HepG2 (cell line): ENCODE data around the gene CDK15. TPM values are rescaled to one million over a fixed set of nuclear protein-coding genes. Genes with fewer than 3 reads are reported as not detected.

Source experiments
- ATAC-seq: fragments of 200-7000 bp; cut with Tn5 transposase; 3 replicates; pipeline ENCODE4 v1.9.1; 2020; ENCODE audit warnings: mild to moderate bottlenecking, moderate library complexity
- BruUV-seq: library from RNA; stranded (reverse); fragments of 400-500 nt; replicated peaks from 2 replicates; lab custom pipeline; 2021; lab: Mats Ljungman, UMichigan
- CTCF ChIA-PET: fragments of 300-600 bp; formaldehyde crosslinking; extraction: SDS; loops from one replicate; lab custom pipeline; 2021; ENCODE audit warnings: low total read pairs, inconsistent platforms, low intra/inter-chr PET ratio; lab: Yijun Ruan, JAX
- POLR2A ChIA-PET: fragments of 350-600 bp; sonication (Branson Sonifier 250); formaldehyde crosslinking; loops from one replicate; lab custom pipeline; 2020; ENCODE audit warnings: antibody characterized with exemption, inconsistent platforms; lab: Yijun Ruan, JAX
- DNase-seq: peaks from one replicate; pipeline ENCODE4 v3.0.0-alpha.2; 2015; ENCODE audit warnings: low spot score
- FAIRE-seq: peaks from 3 replicates; lab custom pipeline; 2011; peaks lifted over from hg19 to GRCh38; lab: Jason Lieb, UNC
- H2AFZ ChIP-seq: one replicate; pipeline ENCODE4 v1.6.1; 2011; ENCODE audit warnings: low read length, inconsistent platforms
- H3K27ac ChIP-seq: fragments of 300-600 bp; 3 replicates; pipeline ENCODE4 v1.8.0; 2011; ENCODE audit warnings: mixed run types, mild to moderate bottlenecking, mixed read lengths, low read length, inconsistent platforms; ENCODE audit not compliant: insufficient read depth; ENCODE audit errors: extremely low read length
- H3K27me3 ChIP-seq, 2 experiments: fragments of 200-600 bp in 1 of 2; 2 replicates in 1 of 2; 3 replicates in 1 of 2; pipeline versions ENCODE4 v1.6.0 to v1.8.0; 2011; ENCODE audit warnings: low read length in 2 of 2, mild to moderate bottlenecking in 2 of 2, moderate library complexity in 2 of 2, inconsistent platforms in 1 of 2; ENCODE audit not compliant: insufficient read depth in 2 of 2, control insufficient read depth in 1 of 2
- H3K36me3 ChIP-seq, 2 experiments: fragments of 200-600 bp in 1 of 2; replicated peaks in 1 of 2; 2 replicates in 1 of 2; 3 replicates in 1 of 2; pipeline versions ENCODE4 v1.5.1 to v1.8.0; 2011; ENCODE audit warnings: low read length in 2 of 2, inconsistent platforms in 1 of 2; ENCODE audit not compliant: insufficient read depth in 2 of 2, control insufficient read depth in 1 of 2
- H3K4me1 ChIP-seq: 2 replicates; pipeline ENCODE4 v1.5.1; 2012; ENCODE audit warnings: low read length, inconsistent platforms; ENCODE audit not compliant: insufficient read depth
- H3K4me2 ChIP-seq: 2 replicates; pipeline ENCODE4 v1.6.0; 2011; ENCODE audit warnings: low read depth, low read length, inconsistent platforms
- H3K4me3 ChIP-seq, 3 experiments: fragments of 200-600 bp in 1 of 3; sonication (generic), shearing (Covaris generic) in 1 of 3; replicated peaks in 1 of 3; 2 replicates each; pipeline ENCODE4 v1.5.1; 2011 to 2016; ENCODE audit warnings: low read length in 3 of 3, inconsistent platforms in 2 of 3, low read depth in 2 of 3, mild to moderate bottlenecking in 2 of 3, control low read depth in 1 of 3, mixed read lengths in 1 of 3; ENCODE audit not compliant: insufficient read depth in 1 of 3
- H3K79me2 ChIP-seq: one replicate; pipeline ENCODE4 v1.6.1; 2011; ENCODE audit warnings: low read length, inconsistent platforms; ENCODE audit not compliant: insufficient read depth
- H3K9ac ChIP-seq: 2 replicates; pipeline ENCODE4 v1.6.0; 2011; ENCODE audit warnings: mild to moderate bottlenecking, low read depth, low read length, inconsistent platforms; ENCODE audit not compliant: insufficient read depth
- H3K9me3 ChIP-seq: 2 replicates; pipeline ENCODE4 v1.5.1; 2012; ENCODE audit warnings: mild to moderate bottlenecking, low read length
- H4K20me1 ChIP-seq: 2 replicates; pipeline ENCODE4 v1.6.0; 2011; ENCODE audit warnings: inconsistent platforms, mild to moderate bottlenecking, low read length, moderate library complexity; ENCODE audit not compliant: insufficient read depth
- ARID2 ChIP-seq: sonication (generic); formaldehyde crosslinking; IDR thresholded peaks from 2 replicates; pipeline ENCODE4 v1.8.1; 2022; ENCODE audit warnings: mild to moderate bottlenecking, missing genetic modification reagents, borderline replicate concordance
- ELF3 ChIP-seq: IDR thresholded peaks from 2 replicates; pipeline ENCODE4 v1.6.1; 2016; ENCODE audit warnings: missing genetic modification reagents, missing compliant biosample characterization
- IKZF1 ChIP-seq: fragments of 450-650 bp; IDR thresholded peaks from 2 replicates; pipeline ENCODE4 v1.7.1; 2016
- NFKBIZ ChIP-seq: IDR thresholded peaks from 2 replicates; pipeline ENCODE4 v1.6.1; 2018; ENCODE audit warnings: missing genetic modification reagents, missing compliant biosample characterization
- NKX3-1 ChIP-seq: sonication (generic); formaldehyde crosslinking; IDR thresholded peaks from 2 replicates; pipeline ENCODE4 v1.5.0; 2020; ENCODE audit warnings: missing genetic modification reagents
- SETDB1 ChIP-seq: sonication (generic); formaldehyde crosslinking; IDR thresholded peaks from 2 replicates; pipeline ENCODE4 v1.5.1; 2020; ENCODE audit warnings: missing genetic modification reagents, mild to moderate bottlenecking, borderline replicate concordance
- ZNF326 ChIP-seq: sonication (generic); formaldehyde crosslinking; IDR thresholded peaks from 2 replicates; pipeline ENCODE4 v1.4.0; 2020; ENCODE audit warnings: missing genetic modification reagents, borderline replicate concordance
- ZNF891 ChIP-seq: sonication (generic); formaldehyde crosslinking; IDR thresholded peaks from 2 replicates; pipeline ENCODE4 v1.5.0; 2020; ENCODE audit warnings: mild to moderate bottlenecking, missing genetic modification reagents
- WGBS: methylation state at CpG from one replicate; pipeline ENCODE4 v1.1.6; 2017; ENCODE audit warnings: low lambda C conversion rate; 5-methylcytosine and 5-hydroxymethylcytosine counted together
- in situ Hi-C: cut with HindIII; loops from 2 replicates; pipeline ENCODE4 v1.10.0; 2017; ENCODE audit warnings: low pct_unique_long_range_greater_than_20kb; ENCODE audit not compliant: extremely low pct_ligation_motif_present
- intact Hi-C: fragments of 100-400 bp; cut with micrococcal nuclease; formaldehyde crosslinking; loops from one replicate; pipeline ENCODE4 v1.10.0; 2022; ENCODE audit not compliant: unreplicated experiment
- polyA plus RNA-seq, 8 experiments: library from polyadenylated mRNA; depleted of rRNA in 3 of 8; stranded (reverse) in 7 of 8; unstranded in 1 of 8; fragments of >200 nt; fragmentation: Illumina TruSeq in 4 of 8; extraction: Trizol in 4 of 8; gene quantifications; 2 replicates each; pipeline versions ENCODE4 v1.2.1 to v1.2.3, GENCODE V29; 2011 to 2016; ENCODE audit warnings: low read depth in 4 of 8, missing spikeins in 1 of 8, mixed read lengths in 1 of 8; ENCODE audit not compliant: insufficient read depth in 1 of 8
- total RNA-seq, 5 experiments: library from RNA; depleted of rRNA; stranded (reverse); fragments of >200 nt; fragmentation: Illumina TruSeq; extraction: Trizol; gene quantifications; 2 replicates each; pipeline ENCODE4 v1.2.3, GENCODE V29; 2016; ENCODE audit warnings: low read depth in 1 of 5
- TF ChIP-seq, protein P1 (sequence below): sonication (generic); formaldehyde crosslinking; IDR thresholded peaks from 2 replicates; pipeline ENCODE4 v1.8.0; 2022; ENCODE audit warnings: mild to moderate bottlenecking, missing genetic modification reagents, moderate library complexity
- TF ChIP-seq, protein P2 (sequence below): sonication (generic); formaldehyde crosslinking; IDR thresholded peaks from 2 replicates; pipeline ENCODE4 v1.5.0; 2020; ENCODE audit warnings: mild to moderate bottlenecking, missing genetic modification reagents

Gene CDK15
- total and polyA plus RNA-seq, 2 of the 13 experiments (the other 11 are each of a cell fraction or from before 2014, with no cell fraction given): not detected

DNA sequence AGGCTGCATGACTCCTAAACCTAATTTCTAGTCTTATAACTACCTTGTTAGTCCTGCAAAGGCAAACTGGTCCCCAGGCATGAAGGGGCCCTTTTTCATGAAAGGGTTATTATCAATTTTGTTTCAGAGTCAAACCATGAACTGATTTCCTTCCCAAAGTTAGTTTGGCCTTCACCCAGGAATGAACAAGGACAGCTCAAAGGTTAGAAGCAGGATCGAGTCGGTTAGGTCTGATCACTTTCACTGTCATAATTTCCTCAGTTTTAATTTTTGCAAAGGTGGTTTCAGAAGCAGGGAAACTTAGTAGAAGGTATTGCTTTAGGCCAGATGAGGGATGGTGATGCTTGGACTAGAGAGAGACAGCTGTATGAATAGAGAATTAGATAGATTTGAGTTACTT is 16.9 kb upstream of the CDK15 start:
- intact Hi-C loops (loop anchor here (10.0 kb wide), 1 partner anchor 555 kb away; no protein-coding TSS in a partner anchor), in situ Hi-C loops (no loop called here)
- H3K4me3 ChIP-seq: no peak overlapping the region
- no peak overlapping the region for H2AFZ ChIP-seq
- no peaks in the 10 kb centered on the region for H4K20me1 ChIP-seq
- WGBS: 2% methylated on average over 2 of the region's 2 CpGs
- H3K9ac ChIP-seq: no peak overlapping the region
- H3K27me3 ChIP-seq: peaks cover 0 to 2% of the 10 kb centered on the region in 2 experiments; a peak in 1 of 5 replicates
- no TSS peak for BruUV-seq
- peaks cover 9% of the 10 kb centered on the region for H3K4me1 ChIP-seq
- TF ChIP-seq SETDB1 (CRISPR knock-in tag) (no peak), ARID2 (CRISPR knock-in tag) (no peak), ELF3 (CRISPR knock-in tag) (no peak), ZNF891 (CRISPR knock-in tag) (no peak), NFKBIZ (CRISPR knock-in tag) (no peak), NKX3-1 (CRISPR knock-in tag) (no peak), IKZF1 (no peak), ZNF326 (CRISPR knock-in tag) (no peak)
- TF ChIP-seq, protein P1, sequence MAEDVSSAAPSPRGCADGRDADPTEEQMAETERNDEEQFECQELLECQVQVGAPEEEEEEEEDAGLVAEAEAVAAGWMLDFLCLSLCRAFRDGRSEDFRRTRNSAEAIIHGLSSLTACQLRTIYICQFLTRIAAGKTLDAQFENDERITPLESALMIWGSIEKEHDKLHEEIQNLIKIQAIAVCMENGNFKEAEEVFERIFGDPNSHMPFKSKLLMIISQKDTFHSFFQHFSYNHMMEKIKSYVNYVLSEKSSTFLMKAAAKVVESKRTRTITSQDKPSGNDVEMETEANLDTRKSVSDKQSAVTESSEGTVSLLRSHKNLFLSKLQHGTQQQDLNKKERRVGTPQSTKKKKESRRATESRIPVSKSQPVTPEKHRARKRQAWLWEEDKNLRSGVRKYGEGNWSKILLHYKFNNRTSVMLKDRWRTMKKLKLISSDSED: no peak
- TF ChIP-seq, protein P2, sequence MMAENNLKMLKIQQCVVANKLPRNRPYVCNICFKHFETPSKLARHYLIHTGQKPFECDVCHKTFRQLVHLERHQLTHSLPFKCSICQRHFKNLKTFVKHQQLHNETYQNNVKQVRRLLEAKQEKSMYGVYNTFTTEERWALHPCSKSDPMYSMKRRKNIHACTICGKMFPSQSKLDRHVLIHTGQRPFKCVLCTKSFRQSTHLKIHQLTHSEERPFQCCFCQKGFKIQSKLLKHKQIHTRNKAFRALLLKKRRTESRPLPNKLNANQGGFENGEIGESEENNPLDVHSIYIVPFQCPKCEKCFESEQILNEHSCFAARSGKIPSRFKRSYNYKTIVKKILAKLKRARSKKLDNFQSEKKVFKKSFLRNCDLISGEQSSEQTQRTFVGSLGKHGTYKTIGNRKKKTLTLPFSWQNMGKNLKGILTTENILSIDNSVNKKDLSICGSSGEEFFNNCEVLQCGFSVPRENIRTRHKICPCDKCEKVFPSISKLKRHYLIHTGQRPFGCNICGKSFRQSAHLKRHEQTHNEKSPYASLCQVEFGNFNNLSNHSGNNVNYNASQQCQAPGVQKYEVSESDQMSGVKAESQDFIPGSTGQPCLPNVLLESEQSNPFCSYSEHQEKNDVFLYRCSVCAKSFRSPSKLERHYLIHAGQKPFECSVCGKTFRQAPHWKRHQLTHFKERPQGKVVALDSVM: no peak
- no peak overlapping the region for H3K4me2 ChIP-seq
- DNase-seq (no peak), FAIRE-seq (no peak), ATAC-seq (no peak)
- CTCF ChIA-PET: no interaction called here
- POLR2A ChIA-PET: no interaction called here
- H3K79me2 ChIP-seq: no peaks in the 10 kb centered on the region
- no peaks in the 10 kb centered on the region for H3K36me3 ChIP-seq
- H3K27ac ChIP-seq: no peak overlapping the region
- no peaks in the 10 kb centered on the region for H3K9me3 ChIP-seq
